Panc1 (cell line): Measurements from ENCODE around the gene RCOR1. TPM values are rescaled to one million over a fixed set of nuclear protein-coding genes. Genes with fewer than 3 reads are reported as not detected.

Source experiments
- ATAC-seq: fragments of 200-7000 bp; cut with Tn5 transposase; 2 replicates; pipeline ENCODE4 v1.9.1; 2020; ENCODE audit warnings: mild to moderate bottlenecking, moderate library complexity
- BruUV-seq: library from RNA; stranded (reverse); fragments of 400-500 nt; replicated peaks from 2 replicates; lab custom pipeline; 2021; lab: Mats Ljungman, UMichigan
- CTCF ChIA-PET: fragments of 300-600 bp; sonication (Branson Sonifier 250); formaldehyde crosslinking; loops from one replicate; lab custom pipeline; 2022; ENCODE audit warnings: antibody characterized with exemption; lab: Charles Lee
- POLR2A ChIA-PET: fragments of 300-600 bp; sonication (Branson Sonifier 250); formaldehyde crosslinking; loops from one replicate; lab custom pipeline; 2022; ENCODE audit warnings: antibody characterized with exemption; lab: Charles Lee
- DNase-seq: peaks from one replicate; pipeline ENCODE4 v3.0.0-alpha.2; 2010; ENCODE audit warnings: low read depth, low spot score
- H3K27ac ChIP-seq: 2 replicates; pipeline ENCODE4 v1.5.1; 2011; ENCODE audit warnings: mild to moderate bottlenecking, low read length, inconsistent platforms
- H3K27me3 ChIP-seq: fragments of 200-500 bp; sonication (Bioruptor generic); 2 replicates; pipeline ENCODE4 v1.6.0; 2014; ENCODE audit warnings: low read length, inconsistent platforms; ENCODE audit not compliant: control insufficient read depth, insufficient read depth
- H3K36me3 ChIP-seq: fragments of 200-500 bp; sonication (Bioruptor generic); 2 replicates; pipeline ENCODE4 v1.5.1; 2014; ENCODE audit warnings: inconsistent platforms, mild to moderate bottlenecking, low read length, moderate library complexity; ENCODE audit not compliant: control insufficient read depth, insufficient read depth
- H3K4me1 ChIP-seq: 2 replicates; pipeline ENCODE4 v1.5.1; 2011; ENCODE audit warnings: inconsistent platforms, mild to moderate bottlenecking, low read length, moderate library complexity; ENCODE audit not compliant: control insufficient read depth, insufficient read depth
- H3K4me3 ChIP-seq, 2 experiments: 2 replicates each; pipeline ENCODE4 v1.5.1; 2011 to 2012; ENCODE audit warnings: low read depth in 2 of 2, low read length in 2 of 2, mild to moderate bottlenecking in 2 of 2, inconsistent platforms in 1 of 2, moderate library complexity in 1 of 2
- H3K9me3 ChIP-seq: fragments of 200-500 bp; sonication (Bioruptor generic); 2 replicates; pipeline ENCODE4 v1.5.1; 2014; ENCODE audit warnings: low read depth, mild to moderate bottlenecking, inconsistent platforms, low read length, moderate library complexity; ENCODE audit not compliant: control insufficient read depth, insufficient read depth
- CTCF ChIP-seq: fragments of 450-650 bp; IDR thresholded peaks from 2 replicates; pipeline ENCODE4 v1.5.1; 2017; ENCODE audit warnings: mild to moderate bottlenecking
- POLR2AphosphoS5 ChIP-seq: IDR thresholded peaks from 2 replicates; pipeline ENCODE4 v1.6.1; 2012; ENCODE audit warnings: mild to moderate bottlenecking, low read depth, low read length, moderate library complexity
- REST ChIP-seq, 2 experiments: IDR thresholded peaks; 2 replicates each; pipeline ENCODE4 v1.6.1; 2011 to 2012; ENCODE audit warnings: low read depth in 2 of 2, control low read depth in 1 of 2, low read length in 1 of 2, mild to moderate bottlenecking in 1 of 2, moderate library complexity in 1 of 2; ENCODE audit not compliant: insufficient read depth in 1 of 2
- SIN3A ChIP-seq: IDR thresholded peaks from 2 replicates; pipeline ENCODE4 v1.6.1; 2012; ENCODE audit warnings: low read depth, mild to moderate bottlenecking, low read length, moderate library complexity, borderline replicate concordance; ENCODE audit not compliant: insufficient read depth
- TCF7L2 ChIP-seq: IDR thresholded peaks from 2 replicates; pipeline ENCODE4 v1.6.1; 2011; ENCODE audit warnings: mild to moderate bottlenecking, low read depth, low read length, inconsistent platforms
- in situ Hi-C: cut with HindIII; loops from 2 replicates; pipeline ENCODE4 v1.10.0; 2016; ENCODE audit warnings: low sequenced_read_pairs, low pct_unique_long_range_greater_than_20kb
- intact Hi-C: fragments of 100-400 bp; cut with micrococcal nuclease; formaldehyde crosslinking; loops from one replicate; pipeline ENCODE4 v1.10.0; 2022; ENCODE audit not compliant: unreplicated experiment
- total RNA-seq: library from RNA; stranded (reverse); gene quantifications from one replicate; pipeline ENCODE4 v1.2.1, GENCODE V29; 2021; ENCODE audit not compliant: unreplicated experiment

RCOR1 gene
- total RNA-seq, 1 experiment from 2014 or later, result 27.1 TPM

GRCh38 chr14:102671410-102671809, 79.0 kb downstream of the RCOR1 start:
- in situ Hi-C loops, result no loop called here

GRCh38 chr14:102672410-102672960, 80.0 kb downstream of the RCOR1 start:
- Histone ChIP-seq H3K4me1 (no peaks in the 10 kb centered on the region; the same call in 1 of the 2 replicates), H3K9me3 (no peaks in the 10 kb centered on the region), H3K27ac (no peak overlapping the region), H3K36me3 (no peaks in the 10 kb centered on the region), H3K4me3 (no peak overlapping the region), H3K27me3 (no peaks in the 10 kb centered on the region)
- ChIA-PET POLR2A (no interaction called here), CTCF (no interaction called here)
- TF ChIP-seq SIN3A, result no peak
- TF ChIP-seq TCF7L2, result no peak
- no peak for TF ChIP-seq CTCF
- TF ChIP-seq REST (IDR thresholded peaks at IDR 0.05; ENCODE audit: insufficient read depth in 1 of 2, low read depth in 2 of 2, low read length in 1 of 2), result no peak
- TF ChIP-seq POLR2AphosphoS5, result no peak
- no peak for ATAC-seq
- in situ Hi-C loops (no loop called here), intact Hi-C loops (no loop called here)
- BruUV-seq, result no TSS peak
- no peak for DNase-seq

More at GRCh38 chr14:102671410-102671809, 79.0 kb downstream of the RCOR1 start:
- H3K27ac ChIP-seq, result no peak overlapping the region
- no peaks in the 10 kb centered on the region for H3K27me3 ChIP-seq
- ChIA-PET POLR2A (no interaction called here), CTCF (no interaction called here)
- no peaks in the 10 kb centered on the region for H3K36me3 ChIP-seq
- no peaks in the 10 kb centered on the region for H3K9me3 ChIP-seq
- no TSS peak for BruUV-seq
- no peak for TF ChIP-seq SIN3A
- no peak for TF ChIP-seq CTCF
- TF ChIP-seq REST (IDR thresholded peaks at IDR 0.05; ENCODE audit: insufficient read depth in 1 of 2, low read depth in 2 of 2, low read length in 1 of 2), result no peak
- TF ChIP-seq POLR2AphosphoS5, result no peak
- TF ChIP-seq TCF7L2, result no peak
- H3K4me1 ChIP-seq, result no peaks in the 10 kb centered on the region; the same call in 1 of the 2 replicates
- intact Hi-C loops, result no loop called here
- H3K4me3 ChIP-seq, result no peak overlapping the region
- no peak for ATAC-seq
- DNase-seq, result no peak
